Stimulated activated CD4-positive, alpha-beta T cell treated with anti-CD3 and anti-CD28 coated beads, Interleukin-15, amount 100 ng/mL, for 1 hour (primary cell): Measurements from ENCODE around the gene JCAD.
"Not testable (repeated sequence)": the region's sequence is repeated elsewhere in the genome, so short reads cannot be mapped to it uniquely, and the experiment has no call there.

Experiments used
- DNase-seq, 2 donors: peaks; one replicate each; pipeline ENCODE4 v3.0.0-alpha.2; 2020; ENCODE audit warnings: low read depth in 1 of 2, low spot score in 1 of 2

The JCAD gene

GRCh38 chr10:29998142-29998808 is 61.1 kb downstream of the JCAD start:
- peak; percentile 44 to 45 for DNase-seq

DNA sequence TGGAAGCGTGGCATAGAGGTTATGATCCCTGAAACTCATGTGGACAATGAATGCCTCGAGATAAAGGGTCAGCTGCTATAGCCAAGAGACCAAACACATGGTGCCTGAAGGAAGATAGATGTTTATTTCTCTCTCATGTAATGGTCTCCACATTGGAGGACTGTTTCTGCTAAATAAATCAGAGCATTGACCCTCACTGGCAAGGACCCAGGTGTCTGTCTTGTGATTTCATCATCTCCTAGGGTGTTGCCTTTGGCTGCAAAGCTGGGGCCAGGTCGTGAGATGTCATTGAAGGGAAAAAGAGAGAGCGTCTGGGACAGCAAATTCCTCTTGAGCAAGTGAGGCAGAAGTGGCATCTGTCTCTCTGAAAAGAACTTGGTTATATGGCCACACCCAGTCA is 64.6 kb downstream of the JCAD start:
- DNase-seq = no peak

- DNase-seq = no peak
These were observed 66.0 kb downstream of the JCAD start for GRCh38 chr10:29993319-29993915.

- DNase-seq = no peak
These were observed 66.5 kb downstream of the JCAD start for GRCh38 chr10:29992914-29993313.

DNA sequence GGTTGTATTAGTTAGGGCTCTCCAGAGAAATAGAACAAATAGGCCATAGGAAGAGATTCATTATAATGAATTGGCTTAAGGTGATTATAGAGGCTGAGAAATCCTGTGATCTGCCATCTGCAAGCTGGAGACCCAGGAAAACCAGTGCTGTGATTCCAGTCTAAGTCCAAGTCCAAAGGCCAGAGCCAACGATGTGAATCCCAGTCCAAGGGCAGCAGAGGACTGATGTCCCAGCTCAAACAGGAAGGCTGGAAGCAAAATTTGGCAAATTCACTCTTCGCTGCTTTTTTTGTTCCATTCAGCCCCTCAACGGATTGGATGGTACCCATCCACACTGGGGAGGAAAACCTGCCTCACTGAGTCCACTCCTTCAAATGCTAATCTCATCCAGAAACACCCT is 68.0 kb downstream of the JCAD start:
- DNase-seq = no peak

GRCh38 chr10:29987471-29987870 is 71.9 kb downstream of the JCAD start:
- DNase-seq = no peak

DNA sequence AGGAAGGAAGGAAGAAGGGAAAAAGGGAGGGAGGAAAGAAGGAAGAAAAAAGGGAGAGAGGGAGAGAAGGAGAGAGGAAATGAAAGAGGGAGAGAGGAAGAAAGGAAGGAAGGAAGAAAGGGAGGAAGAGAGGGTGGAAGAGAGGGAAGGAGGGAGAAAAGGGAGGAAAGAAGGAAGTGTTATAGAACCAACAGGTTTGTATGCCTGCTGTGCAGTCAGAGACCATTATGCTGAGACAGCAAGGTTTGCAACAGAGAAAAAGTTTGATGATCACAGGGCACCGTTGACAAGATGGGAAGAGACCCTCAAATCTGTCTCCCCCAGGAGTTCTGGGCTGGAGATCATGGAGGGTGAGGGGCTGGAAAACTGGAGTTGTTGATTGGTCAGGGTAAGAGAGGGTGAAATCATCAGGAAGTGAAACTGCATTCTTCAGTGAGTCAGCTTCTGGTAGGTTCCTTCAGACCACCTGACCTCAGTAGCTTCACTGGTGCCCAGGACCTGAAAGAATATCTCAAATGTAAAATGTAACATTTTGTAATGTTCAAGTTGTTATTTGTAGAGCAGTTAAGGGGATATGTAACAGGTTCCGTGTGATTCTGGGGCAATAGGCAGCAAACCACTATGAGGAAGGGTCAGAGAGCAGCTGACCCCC is 76.3 kb downstream of the JCAD start:
- no peak for DNase-seq

DNA sequence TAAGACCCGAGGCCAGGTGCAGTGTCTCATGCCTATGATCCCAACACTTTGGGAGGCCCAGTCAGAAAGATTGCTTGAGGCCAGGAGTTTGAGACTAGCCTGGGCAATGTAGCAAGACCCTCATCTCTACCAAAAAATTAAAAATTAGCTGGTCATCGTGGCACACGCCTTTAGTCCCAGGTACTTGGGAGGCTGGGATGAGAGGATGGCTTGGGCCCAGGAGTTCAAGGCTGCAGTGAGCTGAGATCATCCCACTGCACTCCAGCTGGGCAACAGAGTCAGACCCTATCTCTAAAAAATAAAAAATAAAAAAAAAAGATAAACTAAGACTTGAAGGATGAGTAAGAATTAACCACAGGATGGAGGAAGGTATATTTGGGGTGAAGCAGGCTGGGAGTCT is 77.9 kb downstream of the JCAD start:
- no peak for DNase-seq

DNA sequence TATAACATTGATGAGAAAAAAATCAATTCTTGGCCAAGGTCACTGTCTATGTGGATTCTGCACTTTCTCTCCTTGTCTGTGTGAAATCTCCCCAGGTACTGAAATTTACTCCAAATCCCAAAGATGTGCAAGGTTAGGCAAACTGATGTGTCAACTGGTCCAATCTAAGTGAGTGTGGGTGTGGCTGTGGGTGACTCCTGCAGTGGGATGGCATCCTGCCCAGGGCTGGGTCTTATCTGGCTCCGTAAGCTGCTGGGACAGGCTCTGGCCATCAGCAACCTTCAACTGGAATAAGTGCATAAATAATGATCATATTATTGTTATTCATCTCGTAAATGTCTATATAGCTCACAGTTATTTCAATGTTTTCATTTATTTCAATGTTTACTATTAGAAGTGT is 79.3 kb downstream of the JCAD start:
- no peak for DNase-seq

- not testable (repeated sequence) for DNase-seq
These were observed 80.0 kb downstream of the JCAD start for GRCh38 chr10:29979421-29979779.

- no peak for DNase-seq
These were observed 82.2 kb downstream of the JCAD start for GRCh38 chr10:29977171-29977570.

DNA sequence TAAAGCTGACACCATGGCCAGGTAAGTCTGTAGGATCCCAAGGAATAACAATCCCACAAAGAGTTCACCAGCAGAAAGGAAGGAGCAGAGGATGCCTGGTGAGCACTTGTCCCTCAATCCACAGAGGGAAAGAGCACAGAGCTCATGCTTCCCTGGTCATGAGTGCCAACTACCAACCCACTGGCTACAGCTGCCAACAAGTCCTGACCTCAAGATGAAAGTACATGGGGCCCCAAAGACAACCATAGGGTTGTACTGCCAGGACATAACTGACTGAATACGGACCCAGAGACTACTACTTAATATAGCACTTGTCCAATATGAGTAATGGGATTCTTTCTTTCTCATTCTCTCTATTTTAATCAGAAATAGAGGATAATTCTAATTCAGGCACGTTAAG is 83.3 kb downstream of the JCAD start:
- no peak for DNase-seq

- no peak for DNase-seq
These were observed 84.6 kb downstream of the JCAD start for GRCh38 chr10:29974773-29975172.

- no peak for DNase-seq
These were observed 85.5 kb downstream of the JCAD start for GRCh38 chr10:29973921-29974320.

GRCh38 chr10:29970576-29970975 is 88.8 kb downstream of the JCAD start:
- DNase-seq = no peak

DNA sequence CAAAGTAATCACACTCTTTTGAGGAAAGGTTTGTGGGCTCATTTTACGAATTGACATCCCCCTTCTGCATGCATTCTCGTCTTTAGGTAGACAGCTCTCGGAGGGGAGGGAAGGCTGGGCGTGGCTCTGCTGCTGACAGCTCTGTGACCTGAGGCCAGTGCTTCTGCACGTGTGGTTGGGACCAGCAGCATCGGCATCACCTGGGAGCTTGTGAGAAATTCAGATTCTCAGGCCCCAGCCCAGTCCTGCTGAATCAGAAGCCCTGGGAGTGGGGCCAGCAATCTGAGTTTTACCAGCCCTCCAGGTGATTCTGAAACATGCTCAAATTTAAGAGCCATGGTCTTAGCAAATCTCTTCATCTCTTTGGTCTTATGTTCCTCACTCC is 89.4 kb downstream of the JCAD start:
- DNase-seq = no peak

DNA sequence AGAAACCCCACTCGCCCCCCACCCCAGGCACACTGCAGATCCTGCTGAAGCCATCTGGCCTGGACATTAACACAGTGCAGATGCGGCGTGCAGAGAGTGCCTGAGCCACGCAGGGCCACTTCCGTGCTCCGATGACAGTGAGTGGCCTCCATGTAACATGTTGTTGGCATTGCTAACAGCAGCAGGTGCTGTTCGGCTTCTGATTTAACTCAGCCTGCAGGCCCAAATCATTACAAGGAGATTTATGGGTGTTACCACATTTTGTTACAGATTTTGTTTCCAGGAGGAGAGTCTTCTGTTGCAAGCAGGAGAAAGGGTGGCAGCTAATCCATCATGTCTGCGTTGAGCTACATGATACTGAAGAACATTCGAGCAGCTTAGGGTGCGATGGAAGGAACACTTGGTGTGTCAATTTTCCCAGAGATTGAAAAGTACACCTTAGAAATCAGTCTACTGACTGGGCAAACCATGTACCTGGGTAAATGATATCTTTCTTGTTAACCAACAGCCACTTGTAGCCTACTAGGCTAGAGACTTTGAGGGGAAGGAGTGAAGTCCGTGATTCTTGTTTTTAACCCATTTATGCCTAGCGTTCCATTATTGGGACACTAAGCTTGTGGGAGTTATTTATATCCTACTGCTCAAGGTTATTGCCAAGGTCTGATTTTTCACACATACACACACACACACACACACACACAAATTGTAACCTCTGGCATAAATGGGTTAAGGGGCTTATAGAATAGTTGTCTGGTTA is 90.0 kb downstream of the JCAD start:
- DNase-seq = no peak

DNA sequence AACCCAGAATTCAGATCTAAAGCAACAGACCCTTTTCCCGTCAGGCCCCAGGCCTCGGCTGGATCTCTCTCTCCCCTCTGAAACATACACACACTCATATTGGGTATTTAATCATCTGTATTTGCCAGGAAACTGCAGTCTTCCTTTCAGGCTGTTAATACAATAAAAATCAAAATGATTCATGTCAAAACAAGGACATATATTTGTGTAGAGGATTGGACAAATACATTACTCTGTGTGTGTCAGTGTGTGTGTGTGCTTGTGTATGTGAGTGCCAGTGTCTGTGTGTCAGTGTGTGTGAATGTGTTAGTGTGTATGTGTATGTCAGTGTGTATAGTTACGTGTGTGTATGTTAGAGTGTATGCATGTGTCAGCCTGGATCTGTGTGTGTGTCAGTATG is 90.8 kb downstream of the JCAD start:
- DNase-seq = no peak

DNA sequence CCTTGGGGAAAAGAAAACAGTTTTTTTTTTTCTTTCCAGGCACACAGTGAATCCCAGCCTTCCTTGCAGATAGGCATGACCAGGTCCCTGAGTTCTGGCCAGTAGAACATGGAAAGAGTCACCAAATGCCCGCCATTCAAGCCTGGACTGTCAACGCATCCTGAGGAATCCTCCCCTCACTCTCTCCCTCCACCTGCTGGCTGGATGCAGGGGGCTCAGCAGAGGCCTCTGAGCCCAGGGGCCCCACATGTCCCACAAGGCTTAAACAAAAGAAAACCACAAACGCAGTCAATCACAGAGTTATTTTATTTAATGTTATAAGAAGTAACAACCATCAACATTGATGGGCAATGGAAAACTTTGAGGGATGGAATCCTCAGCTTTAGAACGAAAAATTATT is 93.1 kb downstream of the JCAD start:
- no peak for DNase-seq
